H9 (cell line): Measurements from ENCODE around the gene DOCK2. TPM values are rescaled to one million over a fixed set of nuclear protein-coding genes. Genes with fewer than 3 reads are reported as not detected.

ENCODE experiments used
- DNase-seq: peaks from one replicate; pipeline ENCODE4 v3.0.0-alpha.2; 2017
- H2AFZ ChIP-seq: one replicate; pipeline ENCODE4 v1.6.1; 2013; ENCODE audit warnings: mild to moderate bottlenecking, low read length, control low read depth, moderate library complexity
- H2AK5ac ChIP-seq: 2 replicates; pipeline ENCODE4 v1.6.1; 2013; ENCODE audit warnings: low read length, control low read depth, mixed read lengths; ENCODE audit not compliant: insufficient read length
- H2BK120ac ChIP-seq: one replicate; pipeline ENCODE4 v1.6.1; 2013; ENCODE audit warnings: low read depth, mild to moderate bottlenecking, low read length, control low read depth, inconsistent platforms; ENCODE audit not compliant: poor library complexity, severe bottlenecking
- H2BK12ac ChIP-seq: 2 replicates; pipeline ENCODE4 v1.6.1; 2013; ENCODE audit warnings: low read length, control low read depth, mixed read lengths, low read depth; ENCODE audit not compliant: insufficient read length
- H2BK15ac ChIP-seq: 2 replicates; pipeline ENCODE4 v1.6.1; 2013; ENCODE audit warnings: low read depth, low read length, control low read depth
- H2BK20ac ChIP-seq: one replicate; pipeline ENCODE4 v1.6.1; 2013; ENCODE audit warnings: low read depth, mild to moderate bottlenecking, low read length, control low read depth, inconsistent platforms; ENCODE audit not compliant: poor library complexity, severe bottlenecking
- H2BK5ac ChIP-seq: 2 replicates; pipeline ENCODE4 v1.6.1; 2013; ENCODE audit warnings: low read length, control low read depth, mixed read lengths; ENCODE audit not compliant: insufficient read length
- H3K14ac ChIP-seq: 2 replicates; pipeline ENCODE4 v1.6.1; 2013; ENCODE audit warnings: low read length, control low read depth; ENCODE audit not compliant: insufficient read depth
- H3K18ac ChIP-seq: 2 replicates; pipeline ENCODE4 v1.6.1; 2013; ENCODE audit warnings: low read depth, mild to moderate bottlenecking, mixed read lengths, low read length, control low read depth; ENCODE audit not compliant: insufficient read length
- H3K23ac ChIP-seq: 2 replicates; pipeline ENCODE4 v1.6.1; 2013; ENCODE audit warnings: low read length, control low read depth, mixed read lengths, low read depth; ENCODE audit not compliant: insufficient read length
- H3K23me2 ChIP-seq: 2 replicates; pipeline ENCODE4 v1.6.1; 2013; ENCODE audit warnings: low read depth, mild to moderate bottlenecking, mixed read lengths, low read length, control low read depth; ENCODE audit not compliant: insufficient read length, poor library complexity, severe bottlenecking
- H3K27ac ChIP-seq: 2 replicates; pipeline ENCODE4 v1.5.1; 2013; ENCODE audit warnings: low read length, control low read depth, mixed read lengths, low read depth; ENCODE audit not compliant: insufficient read length
- H3K27me3 ChIP-seq: 2 replicates; pipeline ENCODE4 v1.6.1; 2013; ENCODE audit warnings: low read length, control low read depth, inconsistent platforms; ENCODE audit not compliant: insufficient read depth
- H3K4ac ChIP-seq: 2 replicates; pipeline ENCODE4 v1.6.1; 2013; ENCODE audit warnings: low read depth, mild to moderate bottlenecking, control low read depth, inconsistent platforms, low read length, moderate library complexity
- H3K4me1 ChIP-seq: 2 replicates; pipeline ENCODE4 v1.6.1; 2013; ENCODE audit warnings: low read length, control low read depth, inconsistent platforms; ENCODE audit not compliant: insufficient read depth
- H3K4me2 ChIP-seq: 2 replicates; pipeline ENCODE4 v1.6.1; 2013; ENCODE audit warnings: low read length, control low read depth, mixed read lengths; ENCODE audit not compliant: insufficient read length, insufficient read depth
- H3K56ac ChIP-seq: 2 replicates; pipeline ENCODE4 v1.6.1; 2013; ENCODE audit warnings: low read depth, mild to moderate bottlenecking, mixed read lengths, low read length, control low read depth; ENCODE audit not compliant: insufficient read length
- H3K79me1 ChIP-seq: 2 replicates; pipeline ENCODE4 v1.6.1; 2013; ENCODE audit warnings: low read depth, mild to moderate bottlenecking, moderate library complexity, low read length, control low read depth, inconsistent platforms; ENCODE audit not compliant: insufficient read depth, poor library complexity, severe bottlenecking
- H3K79me2 ChIP-seq: 2 replicates; pipeline ENCODE4 v1.6.1; 2013; ENCODE audit warnings: low read length, control low read depth, inconsistent platforms; ENCODE audit not compliant: insufficient read depth
- H3K9ac ChIP-seq: 2 replicates; pipeline ENCODE4 v1.6.1; 2013; ENCODE audit warnings: low read length, control low read depth, mixed read lengths; ENCODE audit not compliant: insufficient read length; ENCODE audit errors: extremely low read depth
- H3K9me3 ChIP-seq: one replicate; pipeline ENCODE4 v1.6.1; 2013; ENCODE audit warnings: low read depth, low read length, inconsistent platforms; ENCODE audit not compliant: control insufficient read depth
- H3T11ph ChIP-seq: one replicate; pipeline ENCODE4 v1.6.1; 2013; ENCODE audit warnings: mild to moderate bottlenecking, low read length, control low read depth, inconsistent platforms
- H4K20me1 ChIP-seq: one replicate; pipeline ENCODE4 v1.6.1; 2013; ENCODE audit not compliant: control insufficient read depth, insufficient read length, insufficient read depth
- H4K5ac ChIP-seq: 2 replicates; pipeline ENCODE4 v1.6.1; 2013; ENCODE audit warnings: low read depth, mild to moderate bottlenecking, mixed read lengths, low read length, control low read depth; ENCODE audit not compliant: insufficient read length
- H4K8ac ChIP-seq: replicated peaks from 2 replicates; pipeline ENCODE4 v1.6.1; 2013; ENCODE audit warnings: low read length, control low read depth, mixed read lengths, low read depth; ENCODE audit not compliant: insufficient read length
- H4K91ac ChIP-seq: 2 replicates; pipeline ENCODE4 v1.6.1; 2013; ENCODE audit warnings: low read depth, mild to moderate bottlenecking, moderate library complexity, mixed read lengths, low read length, control low read depth; ENCODE audit not compliant: insufficient read length
- H3K27ac Mint-ChIP-seq, 3 experiments: 2 replicates in 2 of 3; 3 replicates in 1 of 3; pipeline ENCODE4 v1.8.0; 2020 to 2021; ENCODE audit warnings: mixed read lengths in 3 of 3, mild to moderate bottlenecking in 1 of 3, moderate library complexity in 1 of 3
- H3K27me3 Mint-ChIP-seq: 2 replicates; pipeline ENCODE4 v1.8.0; 2021; ENCODE audit warnings: low read depth, mild to moderate bottlenecking, moderate library complexity, mixed read lengths
- H3K36me3 Mint-ChIP-seq, 3 experiments: 2 replicates in 2 of 3; 3 replicates in 1 of 3; pipeline ENCODE4 v1.8.0; 2020 to 2021; ENCODE audit warnings: low read depth in 3 of 3, mixed read lengths in 3 of 3; ENCODE audit not compliant: insufficient read depth in 1 of 3
- H3K4me1 Mint-ChIP-seq, 2 experiments: 2 replicates each; pipeline ENCODE4 v1.8.0; 2020; ENCODE audit warnings: mixed read lengths in 2 of 2
- H3K4me3 Mint-ChIP-seq, 2 experiments: 2 replicates in 1 of 2; 3 replicates in 1 of 2; pipeline ENCODE4 v1.8.0; 2020 to 2021; ENCODE audit warnings: mild to moderate bottlenecking in 2 of 2, mixed read lengths in 2 of 2, moderate library complexity in 1 of 2
- H3K9me3 Mint-ChIP-seq, 2 experiments: 2 replicates in 1 of 2; 3 replicates in 1 of 2; pipeline ENCODE4 v1.8.0; 2020; ENCODE audit warnings: mild to moderate bottlenecking in 2 of 2, mixed read lengths in 2 of 2, moderate library complexity in 1 of 2
- WGBS: extraction: QIAGEN DNeasy Blood & Tissue Kit; methylation state at CpG from one replicate; pipeline ENCODE4 v1.1.7; 2013; ENCODE audit warnings: missing lambda C conversion rate, low lambda C conversion rate, mixed read lengths; ENCODE audit not compliant: insufficient read length; ENCODE audit errors: extremely low coverage; 5-methylcytosine and 5-hydroxymethylcytosine counted together
- total RNA-seq: library from RNA; stranded (reverse); gene quantifications from 2 replicates; pipeline ENCODE4 v1.2.1, GENCODE V29; 2021
- TF ChIP-seq, protein P1 (sequence below): fragments of 200-600 bp; sonication (generic); conservative IDR thresholded peaks from 3 replicates; pipeline ENCODE4 v1.8.0; 2021; ENCODE audit warnings: antibody characterized with exemption, mild to moderate bottlenecking

The DOCK2 gene
- total RNA-seq, 1 experiment from 2014 or later: 7.8 TPM

- Histone ChIP-seq H2BK120ac (no peak overlapping the region), H3K56ac (no peak overlapping the region), H4K91ac (no peak overlapping the region), H3K9ac (no peak overlapping the region), H4K20me1 (no peaks in the 10 kb centered on the region), H2AK5ac (no peak overlapping the region), H3K4ac (no peak overlapping the region), H4K8ac (no peak overlapping the region), H3K4me1 (no peaks in the 10 kb centered on the region), H3K18ac (no peak overlapping the region), H3K14ac (no peak overlapping the region; the same call in 1 of the 2 replicates), H2BK15ac (no peak overlapping the region), H2BK20ac (no peak overlapping the region), H3K23me2 (no peaks in the 10 kb centered on the region), H4K5ac (no peak overlapping the region), H3K79me1 (no peaks in the 10 kb centered on the region), H2AFZ (no peak overlapping the region), H3K79me2 (no peaks in the 10 kb centered on the region), H2BK12ac (no peak overlapping the region), H3K9me3 (no peaks in the 10 kb centered on the region), H2BK5ac (no peak overlapping the region), H3K23ac (no peak overlapping the region), H3K27ac (no peak overlapping the region), H3K27me3 (no peaks in the 10 kb centered on the region), H3T11ph (no peak overlapping the region), H3K4me2 (no peak overlapping the region)
- TF ChIP-seq, protein P1, sequence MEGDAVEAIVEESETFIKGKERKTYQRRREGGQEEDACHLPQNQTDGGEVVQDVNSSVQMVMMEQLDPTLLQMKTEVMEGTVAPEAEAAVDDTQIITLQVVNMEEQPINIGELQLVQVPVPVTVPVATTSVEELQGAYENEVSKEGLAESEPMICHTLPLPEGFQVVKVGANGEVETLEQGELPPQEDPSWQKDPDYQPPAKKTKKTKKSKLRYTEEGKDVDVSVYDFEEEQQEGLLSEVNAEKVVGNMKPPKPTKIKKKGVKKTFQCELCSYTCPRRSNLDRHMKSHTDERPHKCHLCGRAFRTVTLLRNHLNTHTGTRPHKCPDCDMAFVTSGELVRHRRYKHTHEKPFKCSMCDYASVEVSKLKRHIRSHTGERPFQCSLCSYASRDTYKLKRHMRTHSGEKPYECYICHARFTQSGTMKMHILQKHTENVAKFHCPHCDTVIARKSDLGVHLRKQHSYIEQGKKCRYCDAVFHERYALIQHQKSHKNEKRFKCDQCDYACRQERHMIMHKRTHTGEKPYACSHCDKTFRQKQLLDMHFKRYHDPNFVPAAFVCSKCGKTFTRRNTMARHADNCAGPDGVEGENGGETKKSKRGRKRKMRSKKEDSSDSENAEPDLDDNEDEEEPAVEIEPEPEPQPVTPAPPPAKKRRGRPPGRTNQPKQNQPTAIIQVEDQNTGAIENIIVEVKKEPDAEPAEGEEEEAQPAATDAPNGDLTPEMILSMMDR: no peak
- H3K27ac Mint-ChIP-seq: no peak overlapping the region; a peak in 1 of 7 replicates
- H3K36me3 Mint-ChIP-seq: no peaks in the 10 kb centered on the region
- no peak overlapping the region for H3K4me3 Mint-ChIP-seq
- no CpG with 5 or more reads among the region's 5 CpGs for WGBS
- H3K27me3 Mint-ChIP-seq: no peaks in the 10 kb centered on the region
- no peaks in the 10 kb centered on the region; a peak in 1 of 5 replicates for H3K9me3 Mint-ChIP-seq
- 0 out of 4 replicates have a peak, but pooled peaks cover 0 to 3% of the 10 kb centered on the region in 2 experiments for H3K4me1 Mint-ChIP-seq
- DNase-seq: no peak
These were observed 49.1 kb downstream of the DOCK2 start for GRCh38 chr5:169686137-169686536.
